Measurements from ENCODE around the gene DUSP5. TPM values are rescaled to one million over a fixed set of nuclear protein-coding genes. Genes with fewer than 3 reads are reported as not detected.

DUSP5 gene
- total and polyA plus RNA-seq, 10 of the 15 experiments (the other 5 are each of a cell fraction or from before 2014, with no cell fraction given), result 2.1 to 95.9 (median 23.4) TPM

DNA sequence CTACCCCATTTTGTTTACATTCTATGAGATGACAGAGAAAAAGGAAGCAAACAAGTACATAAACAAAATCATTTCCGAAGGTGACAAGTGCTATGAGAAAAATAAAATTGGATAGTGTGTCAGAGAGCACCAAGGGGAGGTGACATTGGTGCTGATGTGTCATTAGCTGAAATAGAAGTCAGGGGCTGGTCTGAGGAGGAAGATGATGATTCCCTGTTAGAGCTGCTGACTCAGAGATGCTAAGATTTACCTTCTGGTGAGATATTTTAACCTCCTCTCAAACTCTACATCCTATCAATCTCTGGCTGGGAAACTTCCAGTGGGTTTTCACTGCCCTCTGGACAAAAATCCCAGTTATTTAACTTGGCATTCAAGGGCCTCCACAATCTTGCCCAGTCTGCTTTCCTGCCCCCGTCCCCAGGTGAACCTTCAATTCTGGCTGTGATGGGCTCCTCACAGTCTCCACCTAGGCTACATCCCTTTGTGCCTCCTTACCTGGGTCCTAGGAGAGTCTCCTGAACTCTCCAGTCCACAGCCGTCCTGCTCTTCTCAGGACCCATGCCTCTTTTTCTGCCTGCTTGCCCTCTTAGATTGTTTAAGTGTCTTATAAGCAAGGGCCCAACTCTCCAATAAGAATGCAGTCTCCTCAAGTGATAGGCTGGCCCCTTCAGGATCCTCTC, 26.6 kb downstream of the DUSP5 start (continued):
- TF ChIP-seq, protein P1, sequence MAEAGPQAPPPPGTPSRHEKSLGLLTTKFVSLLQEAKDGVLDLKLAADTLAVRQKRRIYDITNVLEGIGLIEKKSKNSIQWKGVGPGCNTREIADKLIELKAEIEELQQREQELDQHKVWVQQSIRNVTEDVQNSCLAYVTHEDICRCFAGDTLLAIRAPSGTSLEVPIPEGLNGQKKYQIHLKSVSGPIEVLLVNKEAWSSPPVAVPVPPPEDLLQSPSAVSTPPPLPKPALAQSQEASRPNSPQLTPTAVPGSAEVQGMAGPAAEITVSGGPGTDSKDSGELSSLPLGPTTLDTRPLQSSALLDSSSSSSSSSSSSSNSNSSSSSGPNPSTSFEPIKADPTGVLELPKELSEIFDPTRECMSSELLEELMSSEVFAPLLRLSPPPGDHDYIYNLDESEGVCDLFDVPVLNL (IDR thresholded peaks at IDR 0.05; ENCODE audit: low read depth, low read length), result no peak
- TF ChIP-seq STAT1 (conservative IDR thresholded peaks at IDR 0.05), result no peak
- no peak for TF ChIP-seq NFYB (IDR thresholded peaks at IDR 0.05; ENCODE audit: insufficient read depth, low read depth, low read length)
- TF ChIP-seq, protein P2, sequence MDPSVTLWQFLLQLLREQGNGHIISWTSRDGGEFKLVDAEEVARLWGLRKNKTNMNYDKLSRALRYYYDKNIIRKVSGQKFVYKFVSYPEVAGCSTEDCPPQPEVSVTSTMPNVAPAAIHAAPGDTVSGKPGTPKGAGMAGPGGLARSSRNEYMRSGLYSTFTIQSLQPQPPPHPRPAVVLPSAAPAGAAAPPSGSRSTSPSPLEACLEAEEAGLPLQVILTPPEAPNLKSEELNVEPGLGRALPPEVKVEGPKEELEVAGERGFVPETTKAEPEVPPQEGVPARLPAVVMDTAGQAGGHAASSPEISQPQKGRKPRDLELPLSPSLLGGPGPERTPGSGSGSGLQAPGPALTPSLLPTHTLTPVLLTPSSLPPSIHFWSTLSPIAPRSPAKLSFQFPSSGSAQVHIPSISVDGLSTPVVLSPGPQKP (IDR thresholded peaks at IDR 0.05; ENCODE audit: low read depth, low read length), result no peak

DNA sequence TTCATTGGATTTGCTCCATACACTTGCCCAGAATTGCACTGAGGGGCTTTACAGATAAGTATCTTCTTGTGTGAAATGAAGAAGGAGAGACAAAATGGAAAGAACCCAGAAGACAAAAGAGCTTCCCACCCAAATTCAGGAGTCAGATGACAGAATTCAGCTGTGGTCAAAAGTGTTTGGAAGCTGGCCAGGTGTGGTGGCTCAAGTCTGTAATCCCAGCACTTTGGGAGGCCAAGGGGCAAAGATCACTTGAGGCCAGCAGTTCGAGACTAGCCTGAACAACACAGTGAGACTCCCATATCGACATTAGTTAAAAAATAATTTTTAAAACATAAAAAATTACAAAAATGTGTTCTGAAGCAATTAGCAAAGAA, 27.1 kb downstream of the DUSP5 start:
- intact Hi-C loops (cut with micrococcal nuclease; ENCODE audit: unreplicated experiment), result no loop called here
- CTCF ChIA-PET, result interaction anchor here (1.2 kb wide), 1 partner anchor 20 kb away, joined by 3 read pairs; no protein-coding TSS in a partner anchor
- TF ChIP-seq, protein P3, sequence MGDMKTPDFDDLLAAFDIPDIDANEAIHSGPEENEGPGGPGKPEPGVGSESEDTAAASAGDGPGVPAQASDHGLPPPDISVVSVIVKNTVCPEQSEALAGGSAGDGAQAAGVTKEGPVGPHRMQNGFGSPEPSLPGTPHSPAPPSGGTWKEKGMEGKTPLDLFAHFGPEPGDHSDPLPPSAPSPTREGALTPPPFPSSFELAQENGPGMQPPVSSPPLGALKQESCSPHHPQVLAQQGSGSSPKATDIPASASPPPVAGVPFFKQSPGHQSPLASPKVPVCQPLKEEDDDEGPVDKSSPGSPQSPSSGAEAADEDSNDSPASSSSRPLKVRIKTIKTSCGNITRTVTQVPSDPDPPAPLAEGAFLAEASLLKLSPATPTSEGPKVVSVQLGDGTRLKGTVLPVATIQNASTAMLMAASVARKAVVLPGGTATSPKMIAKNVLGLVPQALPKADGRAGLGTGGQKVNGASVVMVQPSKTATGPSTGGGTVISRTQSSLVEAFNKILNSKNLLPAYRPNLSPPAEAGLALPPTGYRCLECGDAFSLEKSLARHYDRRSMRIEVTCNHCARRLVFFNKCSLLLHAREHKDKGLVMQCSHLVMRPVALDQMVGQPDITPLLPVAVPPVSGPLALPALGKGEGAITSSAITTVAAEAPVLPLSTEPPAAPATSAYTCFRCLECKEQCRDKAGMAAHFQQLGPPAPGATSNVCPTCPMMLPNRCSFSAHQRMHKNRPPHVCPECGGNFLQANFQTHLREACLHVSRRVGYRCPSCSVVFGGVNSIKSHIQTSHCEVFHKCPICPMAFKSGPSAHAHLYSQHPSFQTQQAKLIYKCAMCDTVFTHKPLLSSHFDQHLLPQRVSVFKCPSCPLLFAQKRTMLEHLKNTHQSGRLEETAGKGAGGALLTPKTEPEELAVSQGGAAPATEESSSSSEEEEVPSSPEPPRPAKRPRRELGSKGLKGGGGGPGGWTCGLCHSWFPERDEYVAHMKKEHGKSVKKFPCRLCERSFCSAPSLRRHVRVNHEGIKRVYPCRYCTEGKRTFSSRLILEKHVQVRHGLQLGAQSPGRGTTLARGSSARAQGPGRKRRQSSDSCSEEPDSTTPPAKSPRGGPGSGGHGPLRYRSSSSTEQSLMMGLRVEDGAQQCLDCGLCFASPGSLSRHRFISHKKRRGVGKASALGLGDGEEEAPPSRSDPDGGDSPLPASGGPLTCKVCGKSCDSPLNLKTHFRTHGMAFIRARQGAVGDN (IDR thresholded peaks at IDR 0.05), result no peak
- TF ChIP-seq YBX1 (IDR thresholded peaks at IDR 0.05) (no peak), ZNF24 (IDR thresholded peaks at IDR 0.05) (no peak), BACH1 (IDR thresholded peaks at IDR 0.05; ENCODE audit: borderline replicate concordance) (no peak), SREBF2 (IDR thresholded peaks at IDR 0.05; ENCODE audit: low read length) (no peak), JUNB (IDR thresholded peaks at IDR 0.05) (no peak), SMAD5 (IDR thresholded peaks at IDR 0.05; ENCODE audit: low read depth) (no peak), POU2F2 (IDR thresholded peaks at IDR 0.05; ENCODE audit: borderline replicate concordance, low read depth, low read length) (no peak), WRNIP1 (IDR thresholded peaks at IDR 0.05; ENCODE audit: borderline replicate concordance, low read depth, low read length) (no peak), TCF7 (IDR thresholded peaks at IDR 0.05; ENCODE audit: borderline replicate concordance) (no peak), POLR2AphosphoS2 (IDR thresholded peaks at IDR 0.05; ENCODE audit: low read depth, low read length) (no peak), DPF2 (IDR thresholded peaks at IDR 0.05) (no peak), NR2F1 (conservative IDR thresholded peaks at IDR 0.05) (no peak)

More for the DNA sequence above, 27.1 kb downstream of the DUSP5 start:
- H4K20me1 ChIP-seq (ENCODE audit: control insufficient read depth, insufficient read depth), result no peaks in the 10 kb centered on the region
- H3K4me2 ChIP-seq (ENCODE audit: control insufficient read depth, insufficient read depth), result no peak overlapping the region
- peaks cover 16% of the 10 kb centered on the region for H3K4me1 ChIP-seq (ENCODE audit: control insufficient read depth, insufficient read depth, low read length)
- no peak overlapping the region for H3K27ac ChIP-seq (ENCODE audit: control insufficient read depth, insufficient read depth)
- DNase-seq (ENCODE audit: low read depth, low spot score) (no peak), FAIRE-seq (no peak), ATAC-seq (no peak)
- RAD21 ChIA-PET (ENCODE audit: unreplicated experiment), result no interaction called here
- H3K4me3 ChIP-seq, result no peak overlapping the region
- no peaks in the 10 kb centered on the region for H3K9me3 ChIP-seq (replicated peaks; ENCODE audit: control insufficient read depth, insufficient read depth, low read length)
- H3K79me2 ChIP-seq (ENCODE audit: control insufficient read depth, insufficient read depth, low read length), result no peaks in the 10 kb centered on the region
- no peak overlapping the region for H2AFZ ChIP-seq (ENCODE audit: control insufficient read depth, low read depth, low read length)
- POLR2A ChIA-PET, result no interaction called here
- no peaks in the 10 kb centered on the region for H3K36me3 ChIP-seq (ENCODE audit: control insufficient read depth in 2 of 2, insufficient read depth in 2 of 2, low read length in 1 of 2)
- BruUV-seq (replicated peaks), result no TSS peak
- 48% methylated on average over 2 of the region's 2 CpGs for WGBS (ENCODE audit: insufficient coverage, insufficient replicate concordance, low lambda C conversion rate, missing lambda C conversion rate)
- no peaks in the 10 kb centered on the region for H3K27me3 ChIP-seq (replicated peaks in 1 of 2; ENCODE audit: control insufficient read depth in 2 of 2, insufficient read depth in 2 of 2, low read length in 1 of 2)
- in situ Hi-C loops (cut with MboI), result no loop called here
- H3K9ac ChIP-seq (ENCODE audit: control insufficient read depth, insufficient read depth, low read length), result no peak overlapping the region
- SMC1A ChIA-PET (ENCODE audit: uncharacterized antibody, unreplicated experiment), result no interaction called here
